Duodenal mucosa (tissue), 2 donors: ENCODE data around the gene ATRN.

Source experiments
- H3K27ac ChIP-seq: one replicate; pipeline ENCODE4 v1.7.0; 2013; ENCODE audit warnings: low read depth, low read length
- H3K27me3 ChIP-seq, 2 donors: one replicate each; pipeline ENCODE4 v1.7.0; 2013; ENCODE audit warnings: low read length in 2 of 2, control low read depth in 1 of 2; ENCODE audit not compliant: insufficient read depth in 2 of 2, control insufficient read depth in 1 of 2
- H3K36me3 ChIP-seq, 2 donors: one replicate each; pipeline ENCODE4 v1.7.0; 2013; ENCODE audit warnings: low read length in 2 of 2, control low read depth in 1 of 2; ENCODE audit not compliant: insufficient read depth in 2 of 2, control insufficient read depth in 1 of 2
- H3K4me1 ChIP-seq, 2 donors: one replicate each; pipeline ENCODE4 v1.7.0; 2013; ENCODE audit warnings: low read length in 2 of 2, control low read depth in 1 of 2; ENCODE audit not compliant: insufficient read depth in 2 of 2, control insufficient read depth in 1 of 2
- H3K4me3 ChIP-seq, 2 donors: one replicate each; pipeline ENCODE4 v1.7.0; 2013; ENCODE audit warnings: low read length in 2 of 2, low read depth in 1 of 2
- H3K9ac ChIP-seq, 2 donors: one replicate each; pipeline ENCODE4 v1.7.0; 2013; ENCODE audit warnings: low read length in 2 of 2, low read depth in 1 of 2
- H3K9me3 ChIP-seq, 2 donors: one replicate each; pipeline ENCODE4 v1.7.0; 2013; ENCODE audit warnings: low read length in 2 of 2, control low read depth in 1 of 2; ENCODE audit not compliant: control insufficient read depth in 1 of 2

Gene ATRN

GRCh38 chr20:3652221-3652620, 181.4 kb downstream of the ATRN start:
- Histone ChIP-seq H3K4me1 (peaks cover 0 to 4% of the 10 kb centered on the region in 2 donors), H3K9ac (no peak overlapping the region), H3K4me3 (no peak overlapping the region), H3K27me3 (no peaks in the 10 kb centered on the region), H3K9me3 (no peaks in the 10 kb centered on the region), H3K36me3 (peaks cover 13 to 38% of the 10 kb centered on the region in 2 donors), H3K27ac (no peak overlapping the region)

- no peaks in the 10 kb centered on the region for H3K27me3 ChIP-seq
- peaks cover 12 to 31% of the 10 kb centered on the region in 2 donors for H3K36me3 ChIP-seq
- no peak overlapping the region for H3K27ac ChIP-seq
- H3K4me3 ChIP-seq = no peak overlapping the region
- H3K4me1 ChIP-seq = peaks cover 0 to 4% of the 10 kb centered on the region in 2 donors
- H3K9ac ChIP-seq = no peak overlapping the region
- H3K9me3 ChIP-seq = no peaks in the 10 kb centered on the region
These were observed 182.1 kb downstream of the ATRN start for GRCh38 chr20:3652676-3653596.

- no peaks in the 10 kb centered on the region for H3K9me3 ChIP-seq
- peaks cover 3 to 4% of the 10 kb centered on the region in 2 donors for H3K4me1 ChIP-seq
- no peak overlapping the region for H3K4me3 ChIP-seq
- H3K27ac ChIP-seq = no peak overlapping the region
- H3K36me3 ChIP-seq = peaks cover 9 to 23% of the 10 kb centered on the region in 2 donors
- peaks cover 0 to 6% of the 10 kb centered on the region in 2 donors for H3K27me3 ChIP-seq
- no peak overlapping the region for H3K9ac ChIP-seq
These were observed 183.1 kb downstream of the ATRN start for GRCh38 chr20:3653921-3654320.

- Histone ChIP-seq H3K9ac (no peak overlapping the region), H3K27ac (no peak overlapping the region), H3K27me3 (peaks cover under 1 to 8% of the 10 kb centered on the region in 2 donors), H3K4me1 (peaks cover 4 to 9% of the 10 kb centered on the region in 2 donors), H3K9me3 (no peaks in the 10 kb centered on the region), H3K4me3 (no peak overlapping the region), H3K36me3 (peaks cover 9 to 17% of the 10 kb centered on the region in 2 donors)
These were observed 183.7 kb downstream of the ATRN start for GRCh38 chr20:3654326-3655130.

GRCh38 chr20:3655131-3655405, 184.2 kb downstream of the ATRN start:
- Histone ChIP-seq H3K4me1 (peaks cover 4 to 9% of the 10 kb centered on the region in 2 donors), H3K27me3 (peaks cover 5 to 13% of the 10 kb centered on the region in 2 donors), H3K36me3 (peaks cover 5 to 13% of the 10 kb centered on the region in 2 donors), H3K4me3 (no peak overlapping the region), H3K9me3 (no peaks in the 10 kb centered on the region), H3K9ac (no peak overlapping the region), H3K27ac (no peak overlapping the region)

- H3K4me1 ChIP-seq = peaks cover 2 to 9% of the 10 kb centered on the region in 2 donors
- no peak overlapping the region for H3K27ac ChIP-seq
- H3K4me3 ChIP-seq = no peak overlapping the region
- no peaks in the 10 kb centered on the region for H3K36me3 ChIP-seq
- H3K27me3 ChIP-seq = peaks cover 29 to 40% of the 10 kb centered on the region in 2 donors
- H3K9me3 ChIP-seq = no peaks in the 10 kb centered on the region
- H3K9ac ChIP-seq = no peak overlapping the region
These were observed 187.3 kb downstream of the ATRN start for GRCh38 chr20:3658019-3658715.

- Histone ChIP-seq H3K9me3 (no peaks in the 10 kb centered on the region), H3K4me3 (no peak overlapping the region), H3K4me1 (peaks cover 0 to 9% of the 10 kb centered on the region in 2 donors), H3K9ac (no peak overlapping the region), H3K36me3 (no peaks in the 10 kb centered on the region), H3K27me3 (peaks cover 33 to 41% of the 10 kb centered on the region in 2 donors), H3K27ac (no peak overlapping the region)
These were observed 188.1 kb downstream of the ATRN start for GRCh38 chr20:3658716-3659491.

- H3K27ac ChIP-seq = no peak overlapping the region
- no peak overlapping the region for H3K9ac ChIP-seq
- no peak overlapping the region for H3K4me3 ChIP-seq
- H3K9me3 ChIP-seq = no peaks in the 10 kb centered on the region
- H3K4me1 ChIP-seq = peaks cover 0 to 9% of the 10 kb centered on the region in 2 donors
- peaks cover 33 to 41% of the 10 kb centered on the region in 2 donors for H3K27me3 ChIP-seq
- no peaks in the 10 kb centered on the region for H3K36me3 ChIP-seq
These were observed 188.9 kb downstream of the ATRN start for GRCh38 chr20:3659492-3660261.
